Activated CD4-positive, alpha-beta memory T cell treated with anti-CD3 and anti-CD28 coated beads for 36 hours (primary cell): Measurements from ENCODE around the gene THADA. TPM values are rescaled to one million over a fixed set of nuclear protein-coding genes. Genes with fewer than 3 reads are reported as not detected.

Source experiments
- CTCF ChIA-PET: fragments of 350-600 bp; sonication (Branson Sonifier 250); formaldehyde crosslinking; loops from one replicate; lab custom pipeline; 2021; ENCODE audit warnings: antibody characterized with exemption, inconsistent platforms; lab: Charles Lee
- POLR2A ChIA-PET: fragments of 350-600 bp; sonication (Branson Sonifier 250); formaldehyde crosslinking; loops from one replicate; lab custom pipeline; 2021; ENCODE audit warnings: antibody characterized with exemption; lab: Charles Lee
- DNase-seq: peaks from one replicate; pipeline ENCODE4 v3.0.0-alpha.2; 2020
- H3K27ac Mint-ChIP-seq: one replicate; pipeline ENCODE4 v1.8.0; 2021; ENCODE audit warnings: mixed read lengths
- H3K27me3 Mint-ChIP-seq: one replicate; pipeline ENCODE4 v1.8.0; 2021; ENCODE audit warnings: mixed read lengths
- H3K36me3 Mint-ChIP-seq: one replicate; pipeline ENCODE4 v1.8.0; 2021; ENCODE audit warnings: mixed read lengths
- H3K4me1 Mint-ChIP-seq: one replicate; pipeline ENCODE4 v1.8.0; 2021; ENCODE audit warnings: low read depth, mixed read lengths
- H3K4me3 Mint-ChIP-seq: one replicate; pipeline ENCODE4 v1.8.0; 2021; ENCODE audit warnings: mild to moderate bottlenecking, mixed read lengths
- H3K9me3 Mint-ChIP-seq: one replicate; pipeline ENCODE4 v1.8.0; 2021; ENCODE audit warnings: mixed read lengths
- intact Hi-C: fragments of 100-400 bp; cut with micrococcal nuclease; formaldehyde crosslinking; loops from one replicate; pipeline ENCODE4 v1.15.1; 2023
- total RNA-seq, 2 experiments: library from RNA; stranded (reverse); gene quantifications; one replicate each; pipeline ENCODE4 v1.2.3, GENCODE V29; 2021

THADA gene
- total RNA-seq, 2 experiments from 2014 or later: 39.0 to 46.6 TPM

DNA sequence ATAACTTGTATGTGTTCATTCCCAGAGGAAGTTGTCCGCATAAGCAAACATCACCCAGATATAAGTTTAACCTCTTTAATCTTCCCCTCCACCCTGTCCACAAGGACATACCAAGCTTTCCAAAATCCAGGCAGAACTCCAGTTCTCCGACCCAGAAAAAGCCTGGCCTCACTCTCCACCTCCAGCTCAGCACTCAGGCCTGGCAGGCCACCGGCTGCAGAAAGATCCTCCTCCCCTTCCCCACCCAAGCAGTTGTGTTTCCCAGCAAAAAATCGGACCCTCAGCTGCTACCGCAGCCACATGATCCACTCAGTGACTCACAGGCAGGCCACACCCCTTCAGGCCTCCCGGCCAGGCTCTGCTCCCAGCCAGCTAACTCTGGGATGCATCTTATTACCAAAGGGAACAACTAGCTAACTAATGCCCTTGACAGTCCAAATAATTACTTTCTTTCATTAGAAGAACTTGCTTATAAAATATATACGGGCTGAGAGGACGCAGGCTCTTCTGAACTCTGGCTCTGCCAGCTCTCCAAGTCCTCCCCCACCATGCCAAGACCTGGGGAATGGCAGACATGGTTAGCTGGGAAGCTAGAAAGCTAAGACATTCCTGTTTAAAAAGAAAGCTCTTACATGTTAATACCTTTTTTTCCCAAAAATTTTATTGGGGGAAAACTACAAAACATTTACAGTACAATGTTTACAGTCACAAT, 373.9 kb downstream of the THADA start:
- ChIA-PET CTCF (interaction anchor here (0.6 to 13.7 kb wide), 13 partner anchors 7 to 354 kb away, joined by 3 to 269 read pairs (median 5); no protein-coding TSS in a partner anchor), POLR2A (interaction anchor here (0.6 to 13.4 kb wide), 8 partner anchors 28 to 319 kb away, joined by 3 to 283 read pairs (median 4); no protein-coding TSS in a partner anchor)
- DNase-seq: peak; percentile 80
- Mint-ChIP-seq H3K9me3 (no peaks in the 10 kb centered on the region), H3K27me3 (no peaks in the 10 kb centered on the region), H3K4me1 (peaks cover 42% of the 10 kb centered on the region), H3K36me3 (peaks cover 45% of the 10 kb centered on the region), H3K27ac (peak overlapping the region; percentile 95), H3K4me3 (peak overlapping the region; percentile 88)
- intact Hi-C loops: loop anchor here (2.0 kb wide), 1 partner anchor 163 kb away; no protein-coding TSS in a partner anchor

DNA sequence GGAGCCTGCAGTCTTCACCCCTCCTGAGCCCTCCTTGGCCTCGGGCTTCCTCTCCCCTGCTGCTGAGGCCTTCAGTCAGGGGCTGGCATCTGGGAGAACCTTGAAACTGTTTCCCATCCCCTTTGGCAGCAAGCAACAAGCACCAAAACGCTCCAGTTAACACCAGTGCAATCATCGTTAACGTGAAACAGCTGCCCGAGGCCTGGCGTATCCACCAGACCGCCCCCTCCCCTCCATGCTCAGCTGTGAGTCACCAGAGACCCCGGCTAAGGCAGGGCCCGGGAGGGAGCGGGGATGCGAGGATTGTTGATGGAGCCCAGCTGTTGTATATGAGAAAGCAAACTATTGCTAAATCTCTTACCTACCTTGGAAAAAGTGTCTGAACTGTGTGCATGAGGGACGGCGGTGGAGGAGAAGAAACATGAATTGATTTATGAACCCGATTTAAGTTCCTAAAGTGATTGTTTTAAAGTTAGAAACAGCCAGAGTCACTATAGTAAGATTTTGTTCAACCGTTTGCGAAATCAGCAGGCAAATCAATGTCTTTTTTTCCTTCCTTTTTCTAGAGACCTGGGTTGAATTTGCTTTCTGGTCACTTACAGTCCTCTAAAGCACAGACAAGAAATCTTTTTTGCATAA, 374.6 kb downstream of the THADA start:
- Mint-ChIP-seq H3K27ac (peak overlapping the region; percentile 95), H3K27me3 (no peaks in the 10 kb centered on the region), H3K9me3 (no peaks in the 10 kb centered on the region), H3K4me3 (peak overlapping the region; percentile 88), H3K36me3 (peaks cover 44% of the 10 kb centered on the region), H3K4me1 (peaks cover 42% of the 10 kb centered on the region)
- POLR2A ChIA-PET: interaction anchor here (1.0 to 13.4 kb wide), 8 partner anchors 25 to 90 kb away, joined by 3 to 283 read pairs (median 6); no protein-coding TSS in a partner anchor
- peak; percentile 58 for DNase-seq
- CTCF ChIA-PET: interaction anchor here (0.8 to 13.7 kb wide), 11 partner anchors 7 to 321 kb away, joined by 3 to 269 read pairs (median 7); no protein-coding TSS in a partner anchor
- intact Hi-C loops: loop anchor here (2.0 kb wide), 1 partner anchor 162 kb away; no protein-coding TSS in a partner anchor

DNA sequence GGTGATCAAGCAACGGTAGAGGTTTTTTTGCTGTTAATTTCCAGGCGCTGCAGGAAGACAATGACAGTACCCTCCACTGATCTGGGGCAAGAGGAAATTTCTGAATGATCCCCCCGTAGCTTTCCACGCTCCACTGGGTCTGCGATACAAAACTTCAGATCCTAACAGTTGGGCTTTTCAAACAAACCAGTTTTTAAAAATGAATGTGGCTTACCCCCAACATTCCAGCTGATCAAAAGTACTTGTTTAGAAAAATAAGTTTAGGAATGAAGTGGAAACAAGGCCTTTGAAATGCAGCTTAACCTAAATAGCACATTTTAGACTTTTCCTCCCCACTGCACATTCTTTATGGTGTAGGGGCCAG, 375.1 kb downstream of the THADA start:
- Mint-ChIP-seq H3K4me3 (peak overlapping the region; percentile 88), H3K9me3 (no peaks in the 10 kb centered on the region), H3K27me3 (no peaks in the 10 kb centered on the region), H3K4me1 (peaks cover 42% of the 10 kb centered on the region), H3K36me3 (peaks cover 40% of the 10 kb centered on the region), H3K27ac (peak overlapping the region; percentile 95)
- POLR2A ChIA-PET: interaction anchor here (1.0 to 13.4 kb wide), 10 partner anchors 24 to 89 kb away, joined by 3 to 283 read pairs (median 6); no protein-coding TSS in a partner anchor
- no peak for DNase-seq
- intact Hi-C loops: loop anchor here (1.0 to 2.0 kb wide), 4 partner anchors 9 to 162 kb away; no protein-coding TSS in a partner anchor
- CTCF ChIA-PET: interaction anchor here (0.8 to 13.7 kb wide), 10 partner anchors 8 to 273 kb away, joined by 3 to 269 read pairs (median 7); no protein-coding TSS in a partner anchor

DNA sequence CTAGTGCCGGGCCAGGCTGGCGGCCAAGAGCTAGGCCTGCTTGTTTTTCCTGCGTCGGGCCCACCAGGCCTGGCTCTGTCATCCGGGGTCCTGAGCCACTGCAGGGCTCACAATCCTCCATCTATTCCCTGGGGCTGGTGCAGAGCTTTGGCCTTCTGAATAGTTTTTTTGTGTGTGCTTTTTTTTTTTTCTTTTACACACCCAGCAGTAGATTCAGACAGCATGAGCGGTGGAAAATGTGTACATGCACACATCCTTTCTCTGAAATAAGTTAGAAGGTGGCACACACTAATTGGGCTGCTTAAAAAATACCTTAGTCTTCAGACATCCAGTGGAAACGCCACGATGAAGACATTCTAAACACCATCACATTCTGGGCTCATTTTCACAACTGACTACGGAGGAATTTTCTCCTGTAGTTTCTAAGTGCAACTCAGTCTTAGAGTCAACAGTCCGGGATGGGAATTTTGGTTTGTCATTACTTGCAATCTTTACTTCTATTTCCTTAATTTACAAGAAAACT, 375.5 kb downstream of the THADA start:
- ChIA-PET CTCF (interaction anchor here (0.8 to 13.7 kb wide), 9 partner anchors 8 to 273 kb away, joined by 3 to 269 read pairs (median 9); no protein-coding TSS in a partner anchor), POLR2A (interaction anchor here (0.6 to 13.4 kb wide), 10 partner anchors 24 to 490 kb away, joined by 3 to 283 read pairs (median 6); no protein-coding TSS in a partner anchor)
- no peaks in the 10 kb centered on the region for H3K27me3 Mint-ChIP-seq
- intact Hi-C loops: loop anchor here (1.0 to 2.0 kb wide), 4 partner anchors 9 to 161 kb away; no protein-coding TSS in a partner anchor
- no peaks in the 10 kb centered on the region for H3K9me3 Mint-ChIP-seq
- peaks cover 42% of the 10 kb centered on the region for H3K4me1 Mint-ChIP-seq
- peak overlapping the region; percentile 95 for H3K27ac Mint-ChIP-seq
- no peak for DNase-seq
- H3K36me3 Mint-ChIP-seq: peaks cover 36% of the 10 kb centered on the region
- H3K4me3 Mint-ChIP-seq: peak overlapping the region; percentile 88

DNA sequence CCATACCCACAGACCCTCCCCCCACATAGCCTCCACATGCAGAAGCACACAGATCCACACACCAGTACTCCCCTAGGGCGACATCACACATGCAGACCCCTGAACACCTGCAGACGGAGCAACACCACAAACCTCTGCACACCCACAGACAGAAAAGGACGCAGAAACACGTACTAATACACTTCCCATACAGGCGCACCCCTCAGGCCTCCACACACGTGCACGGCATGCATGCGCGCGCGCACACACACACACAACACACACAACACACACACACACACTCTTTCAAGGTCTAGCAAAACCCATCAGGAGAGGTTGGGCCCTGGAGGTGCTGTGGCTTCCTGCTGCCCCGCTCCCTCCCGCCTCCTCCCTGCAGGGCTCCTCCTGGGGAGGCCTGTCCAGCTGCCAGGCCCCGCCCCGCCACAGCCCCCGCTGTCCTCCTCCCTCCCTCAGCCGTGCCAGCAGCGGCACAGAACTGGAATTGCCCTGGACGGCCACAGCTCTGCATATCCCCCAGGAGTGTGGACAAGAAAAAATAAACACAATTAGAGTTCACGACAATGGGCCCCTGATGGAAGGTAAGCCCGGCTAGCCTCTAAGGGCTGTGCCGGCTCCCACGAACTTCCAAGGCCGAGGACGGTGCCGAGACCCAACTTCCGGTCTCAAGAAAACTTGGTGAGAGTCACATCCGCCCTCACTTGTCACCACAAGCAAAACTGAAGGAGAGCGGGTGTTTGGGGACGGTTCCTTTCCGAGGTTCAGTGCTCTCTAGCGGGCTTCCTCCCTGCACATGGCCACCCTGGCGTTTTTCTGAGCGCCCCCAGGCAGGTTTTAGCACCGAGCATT, 376.2 kb downstream of the THADA start:
- ChIA-PET CTCF (interaction anchor here (1.0 to 13.7 kb wide), 6 partner anchors 9 to 265 kb away, joined by 3 to 269 read pairs (median 31); no protein-coding TSS in a partner anchor), POLR2A (interaction anchor here (0.6 to 13.4 kb wide), 11 partner anchors 7 to 489 kb away, joined by 3 to 283 read pairs (median 7); no protein-coding TSS in a partner anchor)
- Mint-ChIP-seq H3K9me3 (no peaks in the 10 kb centered on the region), H3K4me3 (peak overlapping the region; percentile 88), H3K27me3 (no peaks in the 10 kb centered on the region), H3K4me1 (peaks cover 42% of the 10 kb centered on the region), H3K36me3 (peaks cover 33% of the 10 kb centered on the region), H3K27ac (peak overlapping the region; percentile 95)
- intact Hi-C loops: loop anchor here (1.0 to 2.0 kb wide), 4 partner anchors 10 to 161 kb away; no protein-coding TSS in a partner anchor
- DNase-seq: peak; percentile 89

DNA sequence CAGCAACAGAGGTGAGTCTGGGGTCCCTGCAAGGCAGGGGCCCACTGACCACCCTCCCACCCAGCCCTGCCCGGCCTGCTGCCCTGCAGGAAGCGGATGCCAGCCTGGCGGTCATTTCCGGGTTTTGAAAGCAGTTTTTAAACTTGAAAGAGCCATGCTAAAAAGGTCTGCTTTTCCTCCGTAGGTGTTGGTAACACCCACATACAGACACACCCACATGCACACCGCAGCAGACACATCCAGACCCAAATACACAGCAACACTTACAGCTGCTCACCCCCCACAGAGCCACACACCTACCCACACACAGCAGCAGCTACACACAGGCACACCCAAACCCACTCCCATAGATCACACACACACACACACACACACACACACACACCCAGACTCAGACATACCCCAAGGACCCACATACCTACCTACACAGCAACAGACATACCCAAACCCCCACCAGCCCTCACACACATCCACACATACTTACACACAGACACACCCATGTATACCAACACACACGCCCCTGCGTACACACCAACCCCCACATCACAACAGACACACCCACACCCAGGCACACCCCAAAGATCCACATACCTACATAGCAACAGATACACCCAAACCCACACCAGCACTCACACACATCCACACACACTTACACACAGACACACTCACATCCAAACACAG, 377.0 kb downstream of the THADA start:
- intact Hi-C loops: loop anchor here (1.0 kb wide), 1 partner anchor 24 kb away; no protein-coding TSS in a partner anchor
- DNase-seq: peak; percentile 79
- POLR2A ChIA-PET: interaction anchor here (0.9 to 13.4 kb wide), 6 partner anchors 8 to 87 kb away, joined by 3 to 283 read pairs (median 6); no protein-coding TSS in a partner anchor
- Mint-ChIP-seq H3K27ac (peak overlapping the region; percentile 95), H3K36me3 (peaks cover 28% of the 10 kb centered on the region), H3K27me3 (no peaks in the 10 kb centered on the region), H3K9me3 (no peaks in the 10 kb centered on the region), H3K4me3 (peak overlapping the region; percentile 88), H3K4me1 (peaks cover 42% of the 10 kb centered on the region)
- CTCF ChIA-PET: interaction anchor here (5.3 to 13.7 kb wide), 3 partner anchors 10 to 86 kb away, joined by 39 to 269 read pairs (median 254); no protein-coding TSS in a partner anchor

DNA sequence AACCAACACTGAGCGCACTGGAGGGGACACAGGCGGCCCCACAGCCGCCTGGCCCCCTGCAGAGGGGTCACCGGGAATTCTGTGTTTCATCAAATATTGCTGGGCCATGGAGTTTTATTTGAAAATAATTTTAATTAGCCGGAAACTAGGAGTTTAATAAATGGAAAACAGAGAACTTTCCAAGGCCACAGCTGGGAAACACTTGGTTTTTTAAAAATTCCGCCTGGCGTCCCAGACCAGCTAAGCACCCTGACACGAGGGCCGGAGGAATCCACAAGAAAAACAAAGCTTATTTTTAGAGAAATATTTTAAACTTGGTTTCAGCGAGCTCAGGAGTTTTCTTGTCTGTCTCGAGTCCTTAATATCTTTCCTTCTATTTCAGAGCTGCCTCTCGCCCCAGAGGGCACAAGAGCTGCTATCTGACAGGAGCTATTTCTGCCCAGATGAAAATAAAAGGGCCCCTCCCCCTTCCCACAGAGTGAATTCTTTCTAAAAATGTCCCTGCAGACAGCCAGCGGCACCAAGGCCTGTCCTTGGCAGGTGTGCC, 377.6 kb downstream of the THADA start:
- peak overlapping the region; percentile 88 for H3K4me3 Mint-ChIP-seq
- H3K27me3 Mint-ChIP-seq: no peaks in the 10 kb centered on the region
- intact Hi-C loops: loop anchor here (1.0 kb wide), 1 partner anchor 23 kb away; no protein-coding TSS in a partner anchor
- CTCF ChIA-PET: interaction anchor here (0.6 to 13.7 kb wide), 6 partner anchors 10 to 266 kb away, joined by 3 to 269 read pairs (median 22); no protein-coding TSS in a partner anchor
- no peak for DNase-seq
- POLR2A ChIA-PET: interaction anchor here (1.1 to 13.4 kb wide), 5 partner anchors 9 to 87 kb away, joined by 3 to 283 read pairs (median 7); no protein-coding TSS in a partner anchor
- H3K9me3 Mint-ChIP-seq: no peaks in the 10 kb centered on the region
- H3K4me1 Mint-ChIP-seq: peaks cover 42% of the 10 kb centered on the region
- peaks cover 22% of the 10 kb centered on the region for H3K36me3 Mint-ChIP-seq
- peak overlapping the region; percentile 95 for H3K27ac Mint-ChIP-seq

DNA sequence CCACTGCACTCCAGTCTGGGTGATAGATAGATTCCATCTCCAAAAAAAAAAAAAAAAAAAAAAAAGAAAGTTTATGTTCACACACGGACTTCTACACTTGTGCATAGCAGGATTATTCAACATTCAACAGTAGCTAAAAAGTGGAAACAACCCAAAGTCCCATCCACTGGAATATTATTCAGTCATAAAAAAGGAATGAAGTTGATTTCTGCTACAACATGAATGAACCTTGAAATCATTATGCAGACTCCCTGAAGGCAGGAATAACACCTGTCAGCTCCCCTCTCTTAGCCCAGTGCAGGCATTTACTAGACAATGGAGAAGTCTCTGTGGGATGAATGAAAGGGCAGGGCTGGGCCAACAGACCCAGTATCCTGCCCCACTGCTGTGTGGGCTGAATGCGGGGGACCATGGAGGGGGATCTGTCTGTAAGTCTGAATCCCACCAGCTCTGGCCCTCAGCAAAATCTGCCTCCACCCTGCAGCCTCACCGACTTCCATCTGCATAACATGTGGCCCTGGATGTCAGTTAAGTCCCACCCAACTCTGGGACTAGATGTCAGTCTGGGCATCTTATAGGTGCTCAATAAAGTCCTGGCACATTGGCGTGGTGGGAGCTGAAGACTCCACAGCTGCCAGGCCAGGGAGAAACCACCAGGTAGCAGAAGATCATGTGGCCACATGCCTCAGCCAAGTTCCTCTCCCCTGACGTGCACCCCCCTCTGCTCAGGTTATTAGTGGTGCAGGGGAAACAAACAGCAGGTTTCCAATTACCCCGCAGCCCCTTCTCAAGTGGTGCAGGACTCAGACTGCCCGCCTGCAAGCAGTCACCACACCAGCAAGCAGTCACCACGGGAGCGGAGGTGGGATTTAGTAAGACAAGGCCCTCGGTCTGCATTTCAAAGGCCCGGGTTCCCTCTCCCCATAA, 378.3 kb downstream of the THADA start:
- H3K27ac Mint-ChIP-seq: peak overlapping the region; percentile 95
- no peaks in the 10 kb centered on the region for H3K27me3 Mint-ChIP-seq
- ChIA-PET CTCF (interaction anchor here (0.6 to 13.7 kb wide), 6 partner anchors 11 to 267 kb away, joined by 3 to 269 read pairs (median 22); no protein-coding TSS in a partner anchor), POLR2A (interaction anchor here (0.6 to 13.4 kb wide), 6 partner anchors 9 to 86 kb away, joined by 3 to 283 read pairs (median 6); no protein-coding TSS in a partner anchor)
- no peaks in the 10 kb centered on the region for H3K9me3 Mint-ChIP-seq
- peaks cover 17% of the 10 kb centered on the region for H3K36me3 Mint-ChIP-seq
- no peak overlapping the region for H3K4me3 Mint-ChIP-seq
- no peak for DNase-seq
- intact Hi-C loops: loop anchor here (1.0 kb wide), 1 partner anchor 22 kb away; no protein-coding TSS in a partner anchor
- peaks cover 44% of the 10 kb centered on the region for H3K4me1 Mint-ChIP-seq

DNA sequence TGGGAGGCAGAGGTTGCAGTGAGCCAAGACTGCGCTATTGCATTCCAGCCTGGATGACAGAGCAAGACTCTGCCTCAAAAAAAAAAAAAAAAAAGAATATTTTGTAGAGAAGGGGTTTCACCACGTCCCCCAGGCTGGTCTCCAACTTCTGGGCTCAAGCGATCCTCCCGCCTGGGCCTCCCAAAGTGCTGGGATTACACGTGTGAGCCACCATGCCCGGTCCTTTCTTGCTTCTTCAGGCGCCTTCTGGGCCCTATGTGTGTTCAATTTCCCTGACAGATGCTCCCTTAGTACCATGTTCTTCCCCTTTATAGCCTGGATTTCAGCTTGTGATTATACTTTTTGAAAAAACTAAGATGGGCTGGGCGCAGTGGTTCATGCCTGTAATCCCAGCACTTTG, 379.2 kb downstream of the THADA start:
- H3K27me3 Mint-ChIP-seq: no peaks in the 10 kb centered on the region
- H3K27ac Mint-ChIP-seq: no peak overlapping the region
- peaks cover 8% of the 10 kb centered on the region for H3K36me3 Mint-ChIP-seq
- no peaks in the 10 kb centered on the region for H3K9me3 Mint-ChIP-seq
- no peak overlapping the region for H3K4me3 Mint-ChIP-seq
- intact Hi-C loops: no loop called here
- no peak for DNase-seq
- H3K4me1 Mint-ChIP-seq: peaks cover 43% of the 10 kb centered on the region
- CTCF ChIA-PET: interaction anchor here (0.7 to 13.7 kb wide), 7 partner anchors 12 to 268 kb away, joined by 3 to 269 read pairs (median 6); no protein-coding TSS in a partner anchor
- POLR2A ChIA-PET: interaction anchor here (13.4 kb wide), 1 partner anchor 44 kb away, joined by 215 read pairs; no protein-coding TSS in a partner anchor
